Adipose tissue (tissue), 3 donors: ENCODE measurements around the gene ADARB2. TPM values are rescaled to one million over a fixed set of nuclear protein-coding genes. Genes with fewer than 3 reads are reported as not detected.

Source experiments
- H3K27ac ChIP-seq: one replicate; pipeline ENCODE4 v1.5.1; 2013; ENCODE audit warnings: low read depth, low read length
- WGBS, 3 donors: extraction: QIAGEN DNeasy Blood & Tissue Kit; methylation state at CpG; one replicate each; pipeline ENCODE4 v1.1.7; 2013; 5-methylcytosine and 5-hydroxymethylcytosine counted together
- polyA plus RNA-seq, 3 donors: library from polyadenylated mRNA; stranded (reverse); fragments of 200-250 nt; gene quantifications; one replicate each; pipeline ENCODE4 v1.2.3, GENCODE V29; 2013
- donor health status: healthy with polysubstance abuse.
- donor health status: Bipolar disorder and iron deficiency.
- donor health status: healthy.

Gene ADARB2
- polyA plus RNA-seq, 3 donors, result 0.31 to 1.9 (median 0.56) TPM

DNA sequence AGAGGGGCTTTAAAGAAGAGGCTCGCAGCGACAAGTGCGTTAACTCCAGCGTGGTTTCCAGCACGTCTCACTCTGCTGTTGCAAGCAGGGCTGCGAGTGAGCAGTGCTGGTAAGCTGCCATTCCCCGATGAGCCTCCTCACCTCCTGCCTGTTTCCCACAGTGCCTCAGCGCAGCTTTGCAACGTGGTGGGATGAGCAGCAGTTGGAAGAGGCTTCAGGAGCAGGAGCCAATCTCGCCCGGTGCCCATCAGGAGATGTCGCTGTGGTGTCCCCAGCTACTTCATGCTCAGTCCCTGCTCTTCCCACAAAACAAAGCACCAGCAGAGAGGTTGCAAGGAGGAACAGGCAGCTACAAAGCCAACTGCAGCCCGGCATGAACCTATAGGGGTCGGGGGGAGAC, 2.4 kb upstream of the ADARB2 start:
- WGBS, 3 donors, result 46 to 52% (median 47%) methylated on average over 14 of the region's 14 CpGs

DNA sequence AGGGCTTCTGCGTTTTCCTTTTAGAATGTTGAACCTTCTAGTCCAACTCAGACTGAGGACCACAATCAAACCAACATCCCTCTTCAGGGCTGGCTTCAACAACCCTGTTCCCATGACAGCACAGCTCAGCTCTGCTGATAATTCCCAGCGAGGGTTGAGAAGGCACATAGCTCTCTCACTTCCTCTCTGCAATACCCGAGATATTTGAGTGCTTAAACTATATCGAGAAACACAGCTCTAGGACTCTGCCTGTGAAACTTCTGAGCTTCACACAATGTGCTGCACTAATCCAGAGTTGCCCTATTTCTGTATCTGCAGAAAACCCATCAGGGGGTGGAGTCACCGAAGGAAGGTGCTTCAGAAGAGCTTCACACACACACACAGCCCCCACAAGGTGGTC, 1.6 kb upstream of the ADARB2 start:
- WGBS, 3 donors, result 42 to 44% (median 42%) methylated on average over 5 of the region's 5 CpGs
- no peak overlapping the region for H3K27ac ChIP-seq

More for the DNA sequence above, 2.4 kb upstream of the ADARB2 start:
- no peak overlapping the region for H3K27ac ChIP-seq

DNA sequence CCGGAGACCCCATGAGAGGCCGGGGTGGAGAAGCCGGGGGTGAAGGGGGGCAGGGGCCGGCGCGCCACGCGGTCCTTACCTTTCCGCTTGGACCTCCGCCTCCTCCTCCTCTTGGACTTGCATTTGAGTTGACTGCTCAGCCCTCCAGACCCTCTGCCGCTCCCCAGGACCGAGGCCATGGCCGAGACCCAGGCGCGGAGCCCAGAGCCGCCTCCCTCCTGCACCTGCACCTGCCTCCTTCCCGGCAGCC, 428 bp downstream of the ADARB2 start:
- 0 to 2% (median 0%) methylated on average over 8 to 17 of the region's 17 CpGs for WGBS, 3 donors
- H3K27ac ChIP-seq, result no peak overlapping the region

DNA sequence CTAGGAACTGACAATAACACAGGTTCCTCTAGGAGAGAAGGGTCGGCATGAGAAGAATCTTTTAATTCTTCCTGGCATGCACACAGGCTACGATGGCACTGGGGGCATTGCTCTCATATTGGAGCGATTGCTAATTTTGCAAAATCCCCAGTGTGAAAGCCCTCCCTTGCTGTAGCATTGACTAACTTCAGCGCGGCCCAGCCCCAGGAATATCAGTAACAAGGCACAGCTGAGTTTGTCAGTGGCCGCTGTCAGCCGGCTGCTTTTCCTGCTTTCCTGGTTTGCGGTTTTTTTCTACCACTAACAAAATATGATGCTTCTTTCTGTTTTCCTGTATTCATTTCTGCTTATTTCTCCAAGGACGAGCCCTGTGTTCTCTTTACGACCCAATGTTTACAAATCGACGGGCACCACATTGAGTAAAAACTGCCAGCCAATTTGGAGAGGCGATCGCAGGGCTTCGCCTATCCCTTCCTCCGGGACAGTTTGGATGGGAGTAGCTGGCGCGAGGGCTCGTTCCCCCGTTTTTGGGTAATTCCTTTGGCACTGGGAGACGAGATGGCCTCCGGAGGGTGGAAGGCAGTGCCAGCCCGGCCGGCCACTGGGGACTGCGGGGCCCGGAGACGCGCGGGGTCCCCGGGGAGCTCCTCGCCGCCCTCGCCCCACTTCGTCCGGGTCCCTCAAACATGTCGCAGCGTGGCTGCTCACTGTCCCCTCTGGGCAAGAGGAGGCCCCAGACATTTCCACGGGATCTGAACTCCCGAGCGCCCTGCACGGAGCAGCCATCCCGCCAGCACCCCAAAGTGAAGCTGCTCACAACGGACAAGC, 967 bp downstream of the ADARB2 start:
- H3K27ac ChIP-seq, result no peak overlapping the region
- WGBS, 3 donors, result 2 to 5% (median 3%) methylated on average over 42 to 43 of the region's 43 CpGs

DNA sequence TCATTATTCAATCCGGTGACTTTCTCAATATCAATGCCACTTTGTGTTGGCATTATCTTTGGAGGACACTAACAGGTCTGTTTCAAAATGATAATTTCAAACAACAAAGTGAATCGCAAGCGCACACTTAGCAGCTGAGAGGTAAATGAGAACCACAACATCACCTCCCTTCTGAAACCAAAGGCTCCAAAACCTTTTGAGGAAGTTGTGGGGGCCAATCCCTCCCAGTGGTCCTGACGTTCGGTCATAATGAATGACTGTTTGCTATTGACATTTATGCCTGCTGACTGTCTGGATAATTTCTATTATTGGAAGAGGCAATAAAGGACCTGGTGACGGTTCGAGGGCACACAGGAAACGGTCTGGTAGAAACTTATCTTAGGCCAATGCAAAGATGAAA, 1.8 kb downstream of the ADARB2 start:
- 43 to 55% (median 54%) methylated on average over 8 of the region's 8 CpGs for WGBS, 3 donors
- H3K27ac ChIP-seq, result no peak overlapping the region

DNA sequence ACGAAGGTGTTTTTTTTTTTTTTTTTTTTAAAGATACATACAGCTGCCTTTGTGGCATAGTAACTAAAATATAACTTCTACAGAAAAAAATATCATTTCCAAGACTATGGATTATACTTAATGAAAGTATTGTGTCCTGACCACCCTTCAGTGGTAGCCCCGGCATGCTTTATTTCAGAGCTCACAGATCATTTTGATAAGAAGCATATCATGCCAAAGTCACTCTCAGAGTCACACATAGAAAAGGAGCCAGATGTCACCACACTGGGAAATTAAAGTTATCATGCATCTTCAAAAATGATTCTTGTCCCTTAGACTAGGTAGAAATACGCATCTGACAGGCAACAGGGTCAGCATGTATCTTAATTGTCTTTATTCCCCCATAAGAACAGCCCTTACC, 3.0 kb downstream of the ADARB2 start:
- 55 to 65% (median 62%) methylated on average over 3 of the region's 3 CpGs for WGBS, 3 donors
- H3K27ac ChIP-seq, result no peak overlapping the region

DNA sequence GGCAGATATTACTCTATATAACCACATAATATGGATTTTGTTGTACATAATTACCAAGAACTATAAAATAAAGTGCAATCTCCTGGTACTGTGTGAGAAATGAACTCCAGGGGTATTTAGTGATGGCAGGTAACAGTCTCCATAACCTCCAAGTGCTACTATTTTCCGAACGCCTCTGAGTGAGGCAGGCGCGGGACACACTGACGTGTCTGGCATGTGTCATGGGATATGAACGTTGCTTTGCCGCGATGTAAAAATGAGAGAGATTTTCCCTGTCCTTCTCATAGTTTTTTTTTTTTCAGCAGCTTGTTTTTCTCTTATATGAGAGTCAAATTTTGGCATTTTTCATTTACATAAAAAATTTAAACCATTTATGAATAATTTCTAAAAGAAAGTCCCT, 3.6 kb downstream of the ADARB2 start:
- no peak overlapping the region for H3K27ac ChIP-seq
- 69 to 84% (median 71%) methylated on average over 8 of the region's 8 CpGs for WGBS, 3 donors

DNA sequence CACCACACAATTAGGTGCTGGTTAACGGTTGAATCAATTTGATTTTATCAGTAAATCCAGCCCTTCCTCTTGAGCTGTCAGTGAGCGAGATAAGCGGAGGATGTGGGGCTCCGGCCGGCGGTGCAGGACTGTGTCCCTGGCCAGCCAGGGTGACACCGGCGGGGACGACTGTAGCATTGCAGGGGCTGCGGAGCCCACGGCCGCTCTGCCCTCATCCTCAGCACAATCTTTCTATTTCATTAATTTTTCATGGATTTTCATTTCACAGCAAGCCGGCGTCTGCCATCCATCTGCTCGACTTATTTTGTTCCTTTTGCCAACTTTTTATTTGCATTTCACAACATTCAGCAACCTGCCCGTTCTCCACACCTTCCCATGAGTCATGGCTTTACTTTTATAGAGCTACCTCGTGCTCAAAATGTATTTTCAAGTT, 4.7 kb downstream of the ADARB2 start:
- WGBS, 3 donors, result 21 to 52% (median 41%) methylated on average over 17 of the region's 17 CpGs
- H3K27ac ChIP-seq, result no peak overlapping the region

DNA sequence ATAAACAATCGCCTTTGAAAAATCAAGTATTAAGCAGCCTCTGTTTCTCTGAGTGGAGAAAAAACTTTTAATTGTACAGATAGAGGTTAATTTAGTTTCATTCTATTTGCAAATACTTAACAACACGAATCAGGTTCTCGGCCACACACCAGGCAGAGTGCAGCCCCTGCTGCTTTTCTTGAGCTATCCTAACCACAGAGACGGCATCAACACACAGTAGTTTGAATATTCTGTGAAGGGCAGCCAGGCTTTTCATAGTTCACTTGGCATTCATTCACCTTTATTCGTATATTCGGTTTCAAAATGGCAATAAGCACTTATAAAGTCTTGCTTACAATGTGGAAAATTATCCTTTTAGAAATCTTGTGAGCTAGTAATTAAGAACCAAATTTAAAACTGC, 5.7 kb downstream of the ADARB2 start:
- no peak overlapping the region for H3K27ac ChIP-seq
- WGBS, 3 donors, result 72 to 77% (median 73%) methylated on average over 6 of the region's 6 CpGs

DNA sequence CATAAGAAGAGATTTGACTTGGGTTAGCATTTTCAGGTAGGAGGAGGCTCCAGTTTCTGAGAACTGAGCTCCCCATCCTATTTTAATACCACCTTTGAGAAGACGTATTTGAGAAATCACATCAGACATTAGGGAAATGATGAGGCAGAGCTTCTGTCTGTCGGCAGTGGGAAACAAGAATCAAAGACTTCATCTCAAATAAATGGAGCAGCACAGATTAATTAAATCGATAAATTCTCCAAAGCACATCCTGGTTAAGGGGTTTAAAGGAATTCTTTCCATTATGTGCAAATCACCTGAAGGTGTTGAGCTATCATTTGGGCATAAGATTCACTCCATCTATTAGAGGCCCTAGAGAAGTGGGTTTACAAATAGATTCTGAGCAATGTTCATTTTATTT, 7.6 kb downstream of the ADARB2 start:
- WGBS, 3 donors, result 72 to 82% (median 80%) methylated on average over 3 of the region's 3 CpGs
- H3K27ac ChIP-seq, result no peak overlapping the region

DNA sequence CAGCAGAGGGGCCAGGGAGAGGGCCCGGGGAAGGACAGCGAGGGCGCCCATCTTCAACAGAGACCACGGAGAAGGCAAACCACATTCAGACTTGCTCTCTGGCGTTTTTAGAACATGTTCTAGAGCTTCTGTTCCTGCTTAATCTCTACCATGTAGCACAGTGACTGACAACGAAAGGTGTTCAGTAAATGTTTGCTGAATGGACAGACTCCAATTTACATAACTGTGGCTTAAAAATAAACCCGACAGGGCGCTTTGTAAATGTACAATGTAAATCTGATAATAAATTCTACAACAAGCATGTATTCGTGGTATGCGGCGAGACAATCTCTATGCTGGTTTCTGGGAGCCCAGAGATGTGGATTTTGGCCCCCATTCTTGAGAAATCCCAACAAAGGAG, 10.5 kb downstream of the ADARB2 start:
- 58 to 86% (median 85%) methylated on average over 11 of the region's 11 CpGs for WGBS, 3 donors
- no peak overlapping the region for H3K27ac ChIP-seq

DNA sequence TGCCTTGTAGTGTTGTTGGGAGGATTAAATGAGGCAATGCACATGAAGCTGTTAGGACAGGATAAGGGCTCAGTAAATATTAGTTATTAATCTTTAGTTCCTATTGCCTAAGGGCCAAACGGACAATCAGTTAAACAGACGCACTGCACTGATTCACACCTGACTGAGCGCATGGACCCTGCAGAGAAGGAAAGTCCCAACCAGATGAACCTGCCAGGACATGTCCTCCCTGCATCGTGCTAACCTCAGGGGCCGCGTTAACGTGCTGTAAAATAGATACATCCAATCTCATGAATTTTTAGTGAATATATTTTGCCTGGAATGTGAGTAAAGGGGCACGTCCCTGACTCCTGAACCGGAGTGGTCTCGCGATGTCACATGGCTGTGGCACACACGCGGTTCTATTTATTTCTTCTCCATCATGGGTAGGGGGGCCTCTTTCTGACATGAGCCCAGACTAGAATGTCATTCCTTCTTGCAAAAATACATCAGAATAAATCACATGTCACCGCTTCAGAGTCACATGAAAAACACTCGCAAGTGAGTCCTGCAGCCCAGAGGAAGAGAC, 12.3 kb downstream of the ADARB2 start:
- H3K27ac ChIP-seq, result no peak overlapping the region
- WGBS, 3 donors, result 88 to 90% (median 89%) methylated on average over 15 of the region's 15 CpGs

DNA sequence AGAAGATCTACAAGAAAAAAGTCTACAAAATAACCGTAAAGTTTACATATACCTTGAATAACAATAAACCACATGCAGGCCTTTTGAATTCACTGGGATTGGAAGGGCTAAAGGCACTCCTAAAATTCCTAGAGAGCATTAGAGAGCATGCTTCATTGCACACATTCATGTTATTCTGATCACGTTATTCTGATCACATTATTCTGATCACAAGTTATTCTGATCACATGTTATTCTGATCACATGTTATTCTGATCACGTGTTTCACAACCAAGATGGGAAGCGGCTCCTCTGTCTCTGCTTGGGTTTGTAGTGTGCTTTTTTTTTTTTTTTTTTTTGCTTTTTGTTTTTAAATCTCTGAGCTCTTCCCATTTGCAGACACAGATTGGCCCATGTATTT, 20.5 kb downstream of the ADARB2 start:
- 69 to 77% (median 76%) methylated on average over 4 of the region's 4 CpGs for WGBS, 3 donors
- no peak overlapping the region for H3K27ac ChIP-seq

DNA sequence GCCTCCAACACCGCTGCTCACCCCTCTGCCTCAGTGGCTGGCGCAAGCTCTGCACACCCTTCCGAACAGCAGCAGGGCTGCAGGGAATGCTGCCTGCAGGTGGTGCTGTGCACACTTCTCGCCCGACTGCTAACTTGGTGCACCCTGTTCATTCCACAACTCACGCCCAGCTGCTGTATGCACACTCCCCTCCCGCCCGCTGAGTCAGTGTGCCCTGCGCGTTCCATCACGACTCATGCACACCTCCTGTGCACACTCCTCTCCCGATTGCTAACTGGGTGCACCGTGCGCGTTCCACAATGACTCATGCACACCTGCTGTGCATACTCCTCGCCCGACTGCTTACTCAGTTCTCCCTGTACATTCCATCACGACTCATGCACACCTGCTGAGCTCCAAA, 21.5 kb downstream of the ADARB2 start:
- 34 to 47% (median 46%) methylated on average over 18 of the region's 18 CpGs for WGBS, 3 donors
- no peak overlapping the region for H3K27ac ChIP-seq

DNA sequence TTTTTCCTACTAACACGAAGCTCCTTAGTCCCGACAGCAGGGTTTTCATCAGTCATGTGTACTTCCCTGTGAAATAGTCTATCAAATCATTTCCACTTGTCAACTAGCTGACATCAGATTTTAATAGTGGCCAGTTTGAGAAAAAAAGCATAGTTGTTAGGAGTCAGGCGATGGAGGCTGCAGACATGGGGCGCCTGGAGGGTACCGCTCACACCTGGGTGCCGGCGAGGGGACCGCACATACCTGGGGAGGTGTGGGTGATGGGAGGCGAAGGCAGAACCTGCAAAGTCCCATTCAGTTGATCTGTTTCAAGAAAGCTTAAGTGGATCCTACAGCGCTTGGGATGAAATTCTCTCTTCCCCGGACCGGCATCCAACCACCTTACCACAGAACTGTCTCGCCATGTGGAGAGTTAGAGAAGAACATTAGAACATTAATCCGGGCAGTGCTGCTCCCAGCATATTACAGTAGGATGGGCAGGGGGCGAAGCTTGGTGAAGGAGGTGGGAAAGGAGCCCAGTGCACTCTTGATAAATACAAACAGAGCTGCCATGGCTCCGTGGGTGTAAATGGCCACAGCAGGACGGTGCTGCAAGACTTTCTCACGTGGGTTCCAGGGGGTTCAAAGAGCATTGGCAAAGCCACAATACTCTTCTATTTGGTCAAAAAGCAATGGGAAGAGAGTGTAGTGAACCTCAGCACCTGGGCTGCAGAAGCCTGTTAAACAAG, 24.2 kb downstream of the ADARB2 start:
- 80 to 89% (median 88%) methylated on average over 18 of the region's 18 CpGs for WGBS, 3 donors
- no peak overlapping the region for H3K27ac ChIP-seq

DNA sequence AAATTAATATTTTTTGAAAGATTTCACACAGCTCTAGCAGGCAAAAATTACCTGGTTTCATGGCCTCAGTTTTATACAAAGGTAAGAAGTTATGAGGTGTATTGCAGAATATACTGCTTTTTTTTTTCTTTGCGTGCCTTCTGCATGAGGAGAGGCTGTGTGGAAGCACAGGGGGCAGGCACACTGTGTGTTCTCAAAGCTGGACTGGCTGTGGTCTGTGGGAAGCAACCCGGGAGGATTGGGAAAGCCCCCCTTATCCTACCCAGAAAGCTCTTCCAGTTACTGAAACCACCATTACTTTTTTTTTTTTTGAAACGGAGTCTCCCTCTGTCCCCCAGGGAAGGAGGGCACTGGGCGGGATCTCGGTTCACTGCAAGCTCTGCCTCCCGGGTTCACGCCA, 25.0 kb downstream of the ADARB2 start:
- H3K27ac ChIP-seq, result no peak overlapping the region
- 76 to 81% (median 77%) methylated on average over 2 to 5 of the region's 7 CpGs for WGBS, 3 donors

DNA sequence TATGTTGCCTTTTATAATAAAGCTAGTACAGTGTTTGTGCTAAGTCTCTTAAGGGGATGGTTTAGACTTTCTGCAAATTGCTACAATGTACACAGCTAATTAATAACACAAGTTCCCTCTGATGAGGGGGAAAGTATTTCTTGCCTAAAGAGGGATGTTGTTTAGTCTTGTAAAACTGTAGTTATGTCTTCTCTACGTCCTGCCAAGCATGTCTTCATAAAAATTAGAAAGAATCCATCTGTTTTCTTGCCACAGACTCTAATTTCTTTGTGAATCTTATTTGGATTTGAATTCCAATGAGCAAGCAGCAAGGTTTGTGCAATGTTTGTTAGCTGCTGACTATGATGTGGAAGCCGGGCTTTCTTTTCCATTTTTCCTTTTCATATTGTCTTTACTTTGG, 28.2 kb downstream of the ADARB2 start:
- H3K27ac ChIP-seq, result no peak overlapping the region
- 17 to 47% (median 39%) methylated on average over 2 of the region's 2 CpGs for WGBS, 3 donors

DNA sequence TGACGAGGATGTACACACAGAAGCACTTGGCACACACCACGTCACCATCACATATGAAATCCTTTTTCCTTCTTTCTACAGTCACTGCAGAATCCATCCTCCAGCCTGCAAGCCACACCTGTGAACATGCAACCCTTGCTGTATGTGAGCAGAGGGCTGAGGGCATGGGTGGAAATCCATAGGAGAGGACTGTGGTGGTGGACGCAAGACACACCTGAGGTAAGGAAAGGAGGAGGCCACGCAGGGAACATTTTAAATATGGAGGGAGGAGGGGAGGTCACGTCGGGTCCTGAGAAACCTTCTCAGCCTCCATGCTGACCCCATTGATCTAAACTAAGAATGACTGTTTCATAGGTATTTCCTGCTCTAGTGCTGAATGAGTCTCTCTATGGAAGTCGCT, 28.6 kb downstream of the ADARB2 start:
- 72 to 78% (median 78%) methylated on average over 7 of the region's 7 CpGs for WGBS, 3 donors
- no peak overlapping the region for H3K27ac ChIP-seq

DNA sequence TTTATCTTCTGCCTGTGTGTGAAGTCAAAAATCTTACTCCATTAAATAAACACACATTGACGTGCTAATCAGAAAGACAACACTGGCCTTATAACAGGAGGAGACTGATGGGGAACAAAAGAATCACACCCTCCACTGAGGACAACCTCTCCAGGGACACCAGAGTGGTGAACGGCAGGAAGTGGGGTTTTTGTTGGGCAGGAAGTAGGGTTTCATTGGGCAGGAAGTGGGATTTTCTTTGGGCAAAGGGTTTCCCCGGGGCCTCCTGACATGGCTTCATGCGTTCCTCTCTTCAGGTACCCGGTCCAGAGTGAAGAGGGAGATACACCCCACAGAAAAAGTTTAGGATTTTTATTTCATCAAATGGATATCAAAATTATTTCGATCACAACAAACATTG, 30.6 kb downstream of the ADARB2 start:
- no peak overlapping the region for H3K27ac ChIP-seq
- WGBS, 3 donors, result 16 to 35% (median 24%) methylated on average over 5 to 6 of the region's 6 CpGs

DNA sequence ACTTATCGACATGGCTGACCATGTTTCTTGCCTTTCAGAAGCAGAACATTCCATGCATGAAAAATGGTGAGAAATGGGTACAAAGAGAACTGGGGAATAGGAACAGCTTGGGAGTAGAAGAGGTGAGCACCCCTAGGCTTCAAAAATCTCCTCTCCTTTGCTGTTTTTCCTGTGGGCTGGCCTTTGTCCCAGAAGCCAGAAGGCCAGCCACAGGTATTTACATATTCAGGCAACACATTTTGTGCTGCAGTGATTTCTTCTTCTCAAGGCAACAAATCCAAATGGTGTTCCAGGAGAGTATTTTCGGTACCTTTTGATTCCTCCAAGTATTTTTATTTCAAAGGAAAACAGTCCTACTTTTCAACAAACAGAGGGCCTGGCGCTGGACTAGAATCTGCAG, 31.1 kb downstream of the ADARB2 start:
- no peak overlapping the region for H3K27ac ChIP-seq
- 82 to 92% (median 91%) methylated on average over 3 of the region's 3 CpGs for WGBS, 3 donors
